GM19099 (cell line): ENCODE data around the gene TMEM203.

Experiments
- POLR2A ChIP-seq: IDR thresholded peaks from 3 replicates; pipeline ENCODE4 v1.6.1; 2011; ENCODE audit warnings: low read depth; ENCODE audit not compliant: insufficient read length; ENCODE audit errors: extremely low read depth

TMEM203 gene

GRCh38 chr9:137225699-137226331, 20.4 kb upstream of the TMEM203 start:
- TF ChIP-seq POLR2A = no peak

GRCh38 chr9:137224830-137225694, 19.6 kb upstream of the TMEM203 start, which contains the start of gene CYSRT1:
TSS of gene CYSRT1 (plus strand) at chr9:137225174. CDS start at chr9:137225622, 448 bp downstream.
- TF ChIP-seq POLR2A = no peak

GRCh38 chr9:137223078-137223970, 17.9 kb upstream of the TMEM203 start:
- TF ChIP-seq POLR2A = peak; percentile 86

GRCh38 chr9:137222190-137223077, 17.0 kb upstream of the TMEM203 start, which contains the start of gene RNF208:
TSS of gene RNF208 (minus strand) at chr9:137222240. CDS start at chr9:137221212, 1,028 bp downstream.
- TF ChIP-seq POLR2A = no peak

GRCh38 chr9:137221506-137222111, 16.2 kb upstream of the TMEM203 start:
- TF ChIP-seq POLR2A = no peak

- no peak for TF ChIP-seq POLR2A
These were observed 15.7 kb upstream of the TMEM203 start for GRCh38 chr9:137221095-137221505.

- no peak for TF ChIP-seq POLR2A
These were observed 15.1 kb upstream of the TMEM203 start for GRCh38 chr9:137220317-137221094.

GRCh38 chr9:137219757-137220316, 14.4 kb upstream of the TMEM203 start:
- TF ChIP-seq POLR2A = no peak

GRCh38 chr9:137218754-137219271, 13.4 kb upstream of the TMEM203 start:
- no peak for TF ChIP-seq POLR2A

- no peak for TF ChIP-seq POLR2A
These were observed 12.8 kb upstream of the TMEM203 start for GRCh38 chr9:137218212-137218753.

- TF ChIP-seq POLR2A = no peak
These were observed 12.1 kb upstream of the TMEM203 start for GRCh38 chr9:137217276-137218211.
